Measurements from ENCODE around the gene LSM5.

The LSM5 gene

DNA sequence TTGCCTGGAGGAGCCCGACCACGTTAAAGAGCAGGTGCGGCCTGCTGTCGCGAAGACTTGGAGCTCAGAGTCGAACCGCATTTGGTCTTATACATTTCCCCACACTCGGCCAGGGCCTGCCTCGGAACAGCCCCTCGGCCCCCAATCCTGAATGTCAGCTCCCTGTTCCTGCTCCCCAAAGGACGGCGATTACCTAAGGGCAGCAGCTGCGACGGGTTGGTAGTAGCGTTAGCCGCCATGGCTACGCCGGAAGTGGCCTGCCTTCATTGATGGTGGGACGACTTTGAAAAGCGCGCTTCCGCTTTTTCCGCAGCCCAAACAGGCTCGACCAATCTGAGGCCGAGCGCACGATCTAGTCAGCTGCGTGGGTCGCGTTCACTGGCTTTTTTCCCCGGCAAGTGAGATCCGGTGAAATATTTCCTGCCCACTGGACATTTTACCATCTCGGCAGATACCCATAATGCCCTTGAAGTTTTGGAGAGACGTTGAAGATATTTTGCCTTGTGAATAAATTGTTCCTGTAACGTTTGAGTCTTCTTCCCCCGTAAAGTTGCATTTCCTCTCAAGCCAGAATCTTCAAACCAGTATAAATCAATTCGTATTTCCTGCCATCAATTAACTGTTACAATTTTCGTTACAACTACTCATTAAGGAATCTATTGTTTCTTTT is at the start of gene LSM5:
Gene LSM5 (minus strand): TSS at position 254 of the 670 bp plus-strand sequence. CDS start 15 bp downstream, at position 239.
- DNase-seq = peak; percentile 91

DNA sequence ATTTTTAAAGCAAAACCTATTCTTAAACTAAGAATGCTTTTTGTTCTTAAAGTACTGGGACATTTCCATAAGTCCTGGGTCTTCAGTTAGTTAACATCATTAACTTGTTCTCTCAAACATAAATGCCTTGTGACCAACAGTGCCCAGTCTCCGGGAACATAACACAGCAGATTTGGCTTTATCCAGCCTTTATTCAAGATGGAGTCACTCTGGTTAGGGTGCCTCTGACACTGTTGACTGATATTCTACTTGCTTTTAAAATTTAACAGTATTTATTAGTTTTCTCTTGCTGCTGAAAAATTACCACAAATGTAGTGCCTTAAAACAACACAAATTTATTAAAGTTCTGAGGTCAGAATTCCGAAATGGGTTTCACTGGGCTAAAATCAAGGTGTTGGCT is 49.2 kb upstream of the LSM5 start:
- no peak for DNase-seq

DNA sequence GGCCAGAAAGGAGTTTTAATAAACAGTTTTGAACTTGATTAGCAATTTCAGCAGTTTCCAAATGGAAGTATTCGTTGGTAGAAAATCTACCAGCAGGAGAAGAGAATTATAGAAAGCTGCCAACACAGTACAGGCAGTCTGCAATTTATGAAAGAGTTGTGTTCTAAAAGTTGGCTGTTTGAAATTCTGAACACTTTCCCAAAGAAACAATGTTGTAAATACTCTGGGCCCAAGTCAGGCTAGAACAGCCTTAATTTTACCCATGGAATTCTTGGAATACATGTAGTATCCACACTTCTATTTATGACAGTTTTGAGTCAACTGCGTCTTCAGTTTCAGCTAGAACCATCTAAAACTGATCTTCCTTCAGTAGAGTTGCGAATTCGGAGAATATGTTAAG is 47.6 kb upstream of the LSM5 start:
- no peak for DNase-seq

DNA sequence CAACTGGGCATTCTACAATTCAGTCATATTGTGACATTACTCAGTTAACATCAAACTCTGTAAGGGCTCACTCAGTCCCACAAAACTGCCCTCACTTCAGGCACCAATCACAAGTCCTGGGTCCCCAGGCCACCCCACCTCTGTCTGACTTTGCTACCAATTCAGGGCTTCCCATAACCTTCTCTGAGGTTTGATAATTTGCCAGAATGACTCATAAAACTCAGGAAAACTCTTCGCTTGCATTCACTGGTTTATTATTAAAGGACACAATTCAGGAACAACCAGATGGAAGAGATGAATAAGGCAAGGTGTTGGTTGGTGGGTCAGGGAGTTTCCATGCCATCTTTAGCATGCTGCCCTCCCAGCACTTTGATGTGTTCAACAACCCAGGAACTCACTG is 46.4 kb upstream of the LSM5 start:
- no peak for DNase-seq

- no peak for DNase-seq
Measured at GRCh38 chr7:32536016-32536415, 45.8 kb upstream of the LSM5 start.

DNA sequence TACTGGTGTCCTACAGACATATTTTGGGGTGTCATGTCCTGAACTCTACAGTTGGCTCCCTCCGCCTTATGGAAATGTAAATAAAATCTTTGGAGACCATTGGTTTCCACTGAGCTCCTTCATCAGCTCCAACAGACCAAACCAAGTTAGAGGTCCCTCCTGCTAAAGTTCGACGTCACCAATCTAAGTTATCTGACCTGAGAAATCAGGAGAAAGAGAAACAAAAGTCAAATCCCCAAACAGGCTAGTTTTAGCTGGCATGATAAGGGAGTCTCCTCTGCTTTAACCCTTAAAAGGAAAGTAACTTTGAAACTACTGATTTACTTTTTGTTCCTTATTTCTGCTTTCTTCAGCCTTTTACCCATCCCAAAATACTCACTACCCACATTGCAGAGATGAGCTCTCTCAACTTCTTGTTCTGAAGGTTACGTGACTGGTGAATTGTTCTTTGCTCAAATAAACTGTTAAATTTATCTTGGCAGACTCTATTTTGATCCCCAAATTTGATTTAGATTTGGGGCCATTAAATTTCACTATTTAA is 45.1 kb upstream of the LSM5 start:
- no peak for DNase-seq

GRCh38 chr7:32533276-32534029 is 43.3 kb upstream of the LSM5 start:
- DNase-seq = no peak

DNA sequence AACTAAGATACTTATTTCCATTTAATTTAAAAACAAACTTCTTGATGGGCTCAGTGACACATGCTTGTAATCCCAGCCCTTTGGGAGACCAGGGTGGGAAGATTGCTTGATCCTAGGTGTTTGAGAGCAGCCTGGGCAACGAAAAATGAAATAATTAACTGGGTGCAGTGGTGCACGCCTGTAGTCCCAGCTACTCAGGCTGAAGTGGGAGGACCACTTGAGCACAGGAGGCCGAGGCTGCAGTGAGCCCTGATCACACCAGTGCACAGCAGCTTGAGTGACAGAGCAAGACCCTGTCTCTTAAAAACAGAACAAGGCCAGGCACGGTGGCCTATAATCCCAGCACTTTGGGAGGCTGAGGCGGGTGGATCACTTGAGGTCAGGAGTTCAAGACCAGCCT is 42.5 kb upstream of the LSM5 start:
- no peak for DNase-seq

GRCh38 chr7:32532086-32532485 is 41.9 kb upstream of the LSM5 start:
- no peak for DNase-seq

DNA sequence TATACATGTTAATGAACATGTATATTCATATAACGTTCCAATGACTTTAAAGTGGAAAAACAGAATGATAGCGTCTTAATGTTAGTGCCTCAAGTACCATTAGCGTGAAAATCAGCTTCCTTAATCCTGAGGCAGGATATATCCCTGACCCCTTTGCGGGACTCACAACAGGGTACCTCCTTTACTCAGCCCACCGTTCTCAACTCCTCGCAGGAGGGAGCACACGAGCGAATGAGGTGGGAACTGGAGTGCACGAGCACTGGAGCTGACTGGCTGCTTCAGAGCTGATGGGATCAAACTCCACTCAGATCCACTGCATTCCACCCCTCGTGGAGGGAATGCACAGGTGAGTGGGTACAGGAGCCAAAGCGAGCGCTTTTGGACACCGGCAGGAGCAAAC is 41.2 kb upstream of the LSM5 start:
- no peak for DNase-seq

DNA sequence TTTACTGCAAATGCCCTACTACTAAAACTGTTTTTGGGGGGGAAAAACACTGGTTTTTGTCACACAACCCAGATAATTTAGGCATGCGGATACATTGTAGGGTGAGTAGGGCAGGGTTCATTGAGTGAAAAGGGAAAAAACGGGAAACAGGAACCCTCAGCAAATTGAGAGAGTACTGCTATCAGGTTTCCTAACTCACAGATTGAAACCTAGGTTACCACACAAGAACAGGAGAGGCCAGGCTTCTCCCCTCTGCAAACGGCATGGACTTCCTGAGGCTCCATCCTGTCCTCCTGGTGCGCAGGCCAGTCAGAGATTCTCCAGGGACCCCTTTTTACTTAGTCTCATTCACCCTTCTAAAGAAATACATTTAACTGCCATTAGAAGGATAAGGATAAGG is 35.7 kb upstream of the LSM5 start:
- DNase-seq = no peak

GRCh38 chr7:32524631-32525030 is 34.5 kb upstream of the LSM5 start:
- no peak for DNase-seq

GRCh38 chr7:32522746-32523530 is 32.8 kb upstream of the LSM5 start:
- no peak for DNase-seq

- peak; percentile 44 for DNase-seq
Measured at GRCh38 chr7:32519763-32520162, 29.6 kb upstream of the LSM5 start.

DNA sequence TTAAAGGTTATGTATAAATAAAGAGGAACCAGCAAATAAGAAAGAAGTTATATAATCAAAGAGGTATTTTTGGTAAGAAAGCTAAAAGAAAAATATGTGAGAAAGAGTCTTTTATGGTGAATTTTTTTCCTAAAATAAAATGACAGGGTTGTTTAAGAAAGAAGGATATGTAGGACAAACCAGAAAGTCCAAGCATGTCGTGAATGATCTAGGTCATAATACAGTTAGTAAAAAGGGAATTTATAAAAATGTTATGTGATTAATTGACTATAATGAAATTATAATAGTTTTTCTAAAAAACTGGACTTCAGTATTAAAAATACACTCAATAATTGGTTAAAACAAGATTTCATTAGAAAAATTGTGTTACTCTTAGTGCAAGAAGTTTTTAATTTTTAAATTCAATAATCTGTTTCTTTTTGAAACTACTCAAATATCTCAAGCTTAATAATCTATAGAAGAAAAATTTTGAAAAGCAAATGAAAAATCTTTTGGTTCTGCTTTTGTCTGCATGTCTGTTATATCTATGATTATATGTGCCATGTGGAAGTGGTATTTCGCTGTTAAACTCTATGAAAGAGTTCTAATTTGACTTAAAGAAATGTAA is 28.5 kb upstream of the LSM5 start:
- DNase-seq = no peak

DNA sequence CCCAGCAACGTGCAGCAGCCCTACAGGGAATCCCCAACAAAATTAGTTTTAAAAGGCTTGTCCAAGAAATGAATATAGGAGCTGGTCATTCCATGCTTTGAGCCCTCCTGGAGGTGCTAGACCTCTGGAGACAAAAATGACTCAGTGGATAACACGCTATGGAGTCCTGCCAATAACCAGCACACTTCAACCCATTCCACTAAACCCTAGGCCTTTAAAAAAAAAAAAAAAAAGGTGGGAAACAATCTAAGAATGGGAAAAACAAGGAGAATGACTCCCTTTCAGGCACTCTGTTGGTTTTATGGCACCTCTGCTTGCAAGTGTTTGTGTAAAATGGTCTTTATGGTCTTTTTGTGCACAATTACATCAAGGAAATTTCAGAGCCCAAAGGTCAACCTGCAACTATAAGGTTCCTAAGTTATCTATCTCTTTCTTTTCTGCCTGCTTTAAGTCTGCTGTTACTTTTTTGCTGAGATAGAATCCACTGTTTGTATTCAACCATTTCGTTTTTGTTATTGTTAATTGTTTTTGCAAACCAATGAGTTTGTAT is 26.4 kb upstream of the LSM5 start:
- no peak for DNase-seq

DNA sequence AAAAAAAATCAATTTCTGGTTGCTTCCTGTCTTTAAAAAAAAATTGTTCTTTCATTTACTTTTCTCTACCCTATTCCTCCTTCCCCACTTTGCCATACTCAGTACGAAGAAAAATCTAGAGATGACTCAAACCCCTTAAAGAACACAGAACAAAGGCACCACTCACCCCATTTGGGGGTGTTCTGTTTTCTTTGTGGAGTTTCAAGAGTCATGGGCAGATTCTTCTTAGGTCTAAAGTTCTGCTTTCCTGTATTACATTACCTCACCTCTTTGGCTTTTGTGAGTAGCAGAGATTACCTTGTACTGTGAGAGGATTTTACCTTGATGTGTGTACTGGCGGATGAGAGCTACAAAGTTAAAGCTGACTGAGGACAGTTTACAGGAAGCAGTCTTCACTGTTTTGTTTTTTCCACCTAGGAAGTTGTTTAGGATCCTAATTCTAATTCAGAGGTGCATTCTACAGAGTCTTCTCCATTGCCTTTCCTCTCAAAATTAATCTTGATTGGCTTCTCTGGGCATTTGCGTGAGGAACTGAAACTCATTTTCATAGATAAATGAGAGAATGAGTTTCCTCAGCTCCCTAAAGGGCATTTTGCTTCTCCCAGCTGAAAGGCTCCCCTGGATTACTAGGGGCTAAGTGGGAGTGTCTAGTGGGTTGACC is 25.8 kb upstream of the LSM5 start:
- DNase-seq = no peak

DNA sequence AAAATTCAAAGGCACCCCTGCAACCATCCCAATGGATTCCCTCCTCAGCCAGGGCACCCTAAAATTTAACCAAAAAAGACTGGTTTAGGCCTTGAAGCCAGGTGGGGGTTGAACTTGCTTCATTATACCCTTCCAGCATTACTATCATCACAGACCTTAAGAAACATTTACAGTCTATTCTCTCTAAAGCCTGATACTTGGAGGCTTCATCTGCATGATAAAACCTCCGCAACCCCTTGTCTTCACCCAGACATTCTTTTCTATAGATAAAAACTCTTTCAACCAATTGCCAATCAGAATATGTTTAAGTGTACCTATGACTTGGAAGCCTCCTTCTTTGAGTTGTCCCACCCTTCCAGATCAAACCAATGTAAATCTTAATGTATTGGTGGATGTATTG is 23.0 kb upstream of the LSM5 start:
- DNase-seq = no peak

DNA sequence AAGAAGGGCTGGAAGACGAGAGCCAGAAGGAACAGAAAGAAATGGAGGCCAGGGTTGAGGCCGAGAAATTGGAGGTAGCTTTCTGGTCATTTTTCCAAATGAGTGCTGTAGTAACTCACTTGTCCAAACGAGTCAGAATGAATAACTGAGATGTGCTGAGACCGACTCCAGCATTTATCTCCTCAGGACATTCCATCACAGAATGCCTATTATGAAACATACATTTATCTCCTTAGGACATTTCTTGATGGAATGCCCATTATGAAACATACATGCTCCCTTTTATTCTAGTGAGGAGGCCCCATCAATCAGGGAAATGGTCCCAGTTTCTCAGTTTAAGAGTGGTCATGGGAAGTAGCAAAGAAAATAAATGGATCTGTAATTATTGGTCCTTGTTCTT is 21.6 kb upstream of the LSM5 start:
- DNase-seq = no peak

DNA sequence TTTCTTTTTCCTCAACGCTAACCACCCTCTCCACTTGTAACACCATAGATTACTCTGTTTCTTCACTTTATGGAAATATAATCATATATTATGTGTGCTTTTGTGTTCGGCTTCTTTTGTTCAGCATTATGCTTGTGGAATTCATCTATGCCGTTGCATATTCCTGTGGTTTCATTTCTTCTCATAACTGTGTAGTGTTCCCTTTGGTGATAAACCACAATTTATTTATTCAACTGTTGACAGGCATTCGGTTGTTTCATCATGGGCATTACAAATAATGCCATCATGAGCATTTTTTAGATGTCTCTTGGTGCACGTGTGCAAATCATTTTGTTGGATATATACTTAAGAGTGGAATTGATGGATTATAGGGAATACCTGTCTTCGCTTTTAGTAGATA is 17.2 kb upstream of the LSM5 start:
- no peak for DNase-seq

- DNase-seq = peak; percentile 28
Measured at GRCh38 chr7:32506266-32507054, 16.3 kb upstream of the LSM5 start.
